GM23338 (cell line): ENCODE data around the gene CDHR3. TPM values are rescaled to one million over a fixed set of nuclear protein-coding genes. Genes with fewer than 3 reads are reported as not detected.

ENCODE experiments used
- ATAC-seq: fragments of 200-7000 bp; cut with Tn5 transposase; 3 replicates; pipeline ENCODE4 v1.9.1; 2020
- DNase-seq: peaks from one replicate; pipeline ENCODE4 v3.0.0-alpha.2; 2015; ENCODE audit warnings: low spot score
- H2AFZ ChIP-seq: fragments of 200-600 bp; sonication (generic); 2 replicates; pipeline ENCODE4 v1.8.0; 2016; ENCODE audit warnings: antibody characterized with exemption, mild to moderate bottlenecking, moderate library complexity
- H3F3A ChIP-seq: fragments of 200-600 bp; sonication (generic); replicated peaks from 2 replicates; pipeline ENCODE4 v1.8.0; 2017; ENCODE audit warnings: antibody characterized with exemption, mixed run types, low read depth
- H3K27ac ChIP-seq: fragments of 200-600 bp; sonication (generic); 2 replicates; pipeline ENCODE4 v1.6.1; 2016; ENCODE audit warnings: low read depth
- H3K27me3 ChIP-seq: fragments of 200-600 bp; sonication (generic); 2 replicates; pipeline ENCODE4 v1.8.0; 2016; ENCODE audit warnings: mild to moderate bottlenecking, mixed run types, moderate library complexity; ENCODE audit not compliant: insufficient read depth
- H3K36me3 ChIP-seq: fragments of 200-600 bp; sonication (generic); 2 replicates; pipeline ENCODE4 v1.8.0; 2016; ENCODE audit warnings: mild to moderate bottlenecking; ENCODE audit not compliant: insufficient read depth
- H3K4me1 ChIP-seq: fragments of 200-600 bp; sonication (generic); 2 replicates; pipeline ENCODE4 v1.8.0; 2016; ENCODE audit warnings: mild to moderate bottlenecking, moderate library complexity; ENCODE audit not compliant: insufficient read depth
- H3K4me2 ChIP-seq: fragments of 200-600 bp; sonication (generic); 2 replicates; pipeline ENCODE4 v1.7.1; 2017; ENCODE audit warnings: mixed run types
- H3K4me3 ChIP-seq: fragments of 200-600 bp; sonication (generic); 2 replicates; pipeline ENCODE4 v1.6.1; 2016; ENCODE audit warnings: mixed run types
- H3K79me2 ChIP-seq: fragments of 200-600 bp; sonication (generic); replicated peaks from 2 replicates; pipeline ENCODE4 v1.8.0; 2017; ENCODE audit warnings: mild to moderate bottlenecking; ENCODE audit not compliant: insufficient read depth
- H3K9me2 ChIP-seq: fragments of 200-600 bp; sonication (generic); 2 replicates; pipeline ENCODE4 v1.8.0; 2017; ENCODE audit not compliant: insufficient read depth
- H4K20me1 ChIP-seq: fragments of 200-600 bp; sonication (generic); replicated peaks from 2 replicates; pipeline ENCODE4 v1.8.0; 2017; ENCODE audit warnings: mild to moderate bottlenecking; ENCODE audit not compliant: insufficient read depth
- H3K27ac Mint-ChIP-seq: 2 replicates; pipeline ENCODE4 v1.8.0; 2020; ENCODE audit warnings: inconsistent platforms, mild to moderate bottlenecking, moderate library complexity, mixed read lengths
- H3K27me3 Mint-ChIP-seq: 3 replicates; pipeline ENCODE4 v1.8.0; 2022; ENCODE audit warnings: low read depth, mild to moderate bottlenecking, moderate library complexity, mixed read lengths, inconsistent platforms; ENCODE audit not compliant: insufficient read depth, poor library complexity
- H3K36me3 Mint-ChIP-seq: 3 replicates; pipeline ENCODE4 v1.8.0; 2021; ENCODE audit warnings: low read depth, mild to moderate bottlenecking, inconsistent platforms, moderate library complexity, mixed read lengths
- H3K4me1 Mint-ChIP-seq: 3 replicates; pipeline ENCODE4 v1.8.0; 2020; ENCODE audit warnings: mild to moderate bottlenecking, inconsistent platforms, mixed read lengths
- H3K4me3 Mint-ChIP-seq: 3 replicates; pipeline ENCODE4 v1.8.0; 2021; ENCODE audit warnings: moderate library complexity, mild to moderate bottlenecking, inconsistent platforms, mixed read lengths
- H3K9me3 Mint-ChIP-seq: 3 replicates; pipeline ENCODE4 v1.8.0; 2020; ENCODE audit warnings: moderate library complexity, mild to moderate bottlenecking, inconsistent platforms, mixed read lengths
- CREB1 ChIP-seq: fragments of 250-450 bp; sonication (Bioruptor Pico); IDR thresholded peaks from 2 replicates; pipeline ENCODE4 v1.5.0; 2020; ENCODE audit warnings: low read depth, mild to moderate bottlenecking, moderate library complexity
- CTCF ChIP-seq, 2 experiments: fragments of 200-600 bp in 1 of 2; sonication (generic) in 1 of 2; conservative IDR thresholded peaks; 2 replicates each; pipeline versions ENCODE4 v1.5.1 to v1.6.1; 2016 to 2017; ENCODE audit warnings: antibody characterized with exemption in 2 of 2, low read depth in 2 of 2, mild to moderate bottlenecking in 2 of 2, moderate library complexity in 1 of 2
- EZH2 ChIP-seq: fragments of 200-600 bp; sonication (generic); IDR thresholded peaks from one replicate; pipeline ENCODE4 v1.8.0; 2017; ENCODE audit warnings: antibody characterized with exemption, mild to moderate bottlenecking, low read depth; ENCODE audit not compliant: unreplicated experiment
- EZH2phosphoT487 ChIP-seq: fragments of 200-600 bp; sonication (generic); IDR thresholded peaks from one replicate; pipeline ENCODE4 v1.8.1; 2018; ENCODE audit warnings: antibody characterized with exemption; ENCODE audit not compliant: unreplicated experiment
- JUNB ChIP-seq: IDR thresholded peaks from one replicate; pipeline ENCODE4 v1.6.1; 2016; ENCODE audit warnings: antibody characterized with exemption; ENCODE audit not compliant: unreplicated experiment
- NANOG ChIP-seq: IDR thresholded peaks from 2 replicates; pipeline ENCODE4 v1.6.1; 2016; ENCODE audit warnings: antibody characterized with exemption, borderline replicate concordance
- POLR2AphosphoS5 ChIP-seq: IDR thresholded peaks from 2 replicates; pipeline ENCODE4 v1.6.1; 2016; ENCODE audit warnings: antibody characterized with exemption, low read depth
- REST ChIP-seq: IDR thresholded peaks from one replicate; pipeline ENCODE4 v1.6.1; 2018; ENCODE audit warnings: antibody characterized with exemption; ENCODE audit not compliant: unreplicated experiment
- STAT1 ChIP-seq: IDR thresholded peaks from one replicate; pipeline ENCODE4 v1.6.1; 2016; ENCODE audit warnings: antibody characterized with exemption; ENCODE audit not compliant: unreplicated experiment
- ZNF114 ChIP-seq: fragments of 250-450 bp; sonication (Bioruptor Pico); IDR thresholded peaks from 2 replicates; pipeline ENCODE4 v1.5.0; 2020; ENCODE audit warnings: mild to moderate bottlenecking, moderate library complexity
- ZNF331 ChIP-seq: fragments of 250-450 bp; sonication (Bioruptor Pico); IDR thresholded peaks from 2 replicates; pipeline ENCODE4 v1.5.0; 2020; ENCODE audit warnings: low read depth, mild to moderate bottlenecking, moderate library complexity
- ZNF462 ChIP-seq: fragments of 250-450 bp; sonication (Bioruptor Pico); IDR thresholded peaks from 2 replicates; pipeline ENCODE4 v1.5.0; 2020; ENCODE audit warnings: mild to moderate bottlenecking, moderate library complexity
- polyA plus RNA-seq: library from polyadenylated mRNA; unstranded; fragments of >200 nt; fragmentation: Nextera tagmentation; extraction: Ambion mirVana; gene quantifications from 2 replicates; pipeline ENCODE4 v1.2.1, GENCODE V29; 2016
- total RNA-seq: library from RNA; depleted of rRNA; stranded (reverse); fragments of >200 nt; shearing (Covaris generic); gene quantifications from 2 replicates; pipeline ENCODE4 v1.2.3, GENCODE V29; 2014
- TF ChIP-seq, protein P1 (sequence below): IDR thresholded peaks from 2 replicates; pipeline ENCODE4 v1.6.1; 2016; ENCODE audit warnings: antibody characterized with exemption

CDHR3 gene
- total and polyA plus RNA-seq, 2 experiments from 2014 or later = 5.1 to 12.2 TPM

- H3K4me3 Mint-ChIP-seq = no peak overlapping the region
- H3K36me3 Mint-ChIP-seq = no peaks in the 10 kb centered on the region
- Histone ChIP-seq H3K36me3 (no peaks in the 10 kb centered on the region), H3K4me2 (no peak overlapping the region), H3K4me3 (no peak overlapping the region), H3K9me2 (no peaks in the 10 kb centered on the region), H2AFZ (no peak overlapping the region), H3K27ac (no peak overlapping the region), H3K4me1 (peaks cover 12% of the 10 kb centered on the region), H3K27me3 (no peaks in the 10 kb centered on the region), H4K20me1 (no peaks in the 10 kb centered on the region), H3K79me2 (no peaks in the 10 kb centered on the region), H3F3A (0 out of 2 replicates have a peak, but pooled peaks cover 6% of the 10 kb centered on the region)
- no peaks in the 10 kb centered on the region for H3K27me3 Mint-ChIP-seq
- peaks cover 45% of the 10 kb centered on the region for H3K4me1 Mint-ChIP-seq
- DNase-seq = no peak
- ATAC-seq = no peak
- no peaks in the 10 kb centered on the region for H3K9me3 Mint-ChIP-seq
- TF ChIP-seq POLR2AphosphoS5 (no peak), EZH2phosphoT487 (no peak), ZNF331 (CRISPR knock-in tag) (no peak), NANOG (no peak), CREB1 (no peak), CTCF (conservative IDR thresholded peaks at IDR 0.05; ENCODE audit: low read depth in 2 of 2) (no peak), REST (no peak), JUNB (no peak), STAT1 (no peak), EZH2 (no peak), ZNF462 (CRISPR knock-in tag) (no peak), ZNF114 (CRISPR knock-in tag) (no peak)
- TF ChIP-seq, protein P1, sequence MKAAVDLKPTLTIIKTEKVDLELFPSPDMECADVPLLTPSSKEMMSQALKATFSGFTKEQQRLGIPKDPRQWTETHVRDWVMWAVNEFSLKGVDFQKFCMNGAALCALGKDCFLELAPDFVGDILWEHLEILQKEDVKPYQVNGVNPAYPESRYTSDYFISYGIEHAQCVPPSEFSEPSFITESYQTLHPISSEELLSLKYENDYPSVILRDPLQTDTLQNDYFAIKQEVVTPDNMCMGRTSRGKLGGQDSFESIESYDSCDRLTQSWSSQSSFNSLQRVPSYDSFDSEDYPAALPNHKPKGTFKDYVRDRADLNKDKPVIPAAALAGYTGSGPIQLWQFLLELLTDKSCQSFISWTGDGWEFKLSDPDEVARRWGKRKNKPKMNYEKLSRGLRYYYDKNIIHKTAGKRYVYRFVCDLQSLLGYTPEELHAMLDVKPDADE = no peak
- no peak overlapping the region for H3K27ac Mint-ChIP-seq
Observed at GRCh38 chr7:105978974-105979373, 15.9 kb downstream of the CDHR3 start.
